HL-60 (cell line): ENCODE results near the gene EFL1.

ENCODE experiments used
- DNase-seq, 2 experiments: peaks; one replicate each; pipeline ENCODE4 v3.0.0-alpha.2; 2010 to 2020; ENCODE audit warnings: low read depth in 1 of 2, low spot score in 1 of 2
- H3K27ac ChIP-seq: fragments of 250-450 bp; sonication (Bioruptor Pico); replicated peaks from 2 replicates; pipeline ENCODE4 v1.5.1; 2020; ENCODE audit warnings: mild to moderate bottlenecking, moderate library complexity
- H3K27me3 ChIP-seq: fragments of 250-450 bp; sonication (Bioruptor Pico); 2 replicates; pipeline ENCODE4 v1.5.1; 2021; ENCODE audit warnings: mild to moderate bottlenecking, moderate library complexity; ENCODE audit not compliant: insufficient read depth, poor library complexity, severe bottlenecking
- H3K4me3 ChIP-seq: replicated peaks from 2 replicates; pipeline ENCODE4 v1.5.1; 2011; ENCODE audit warnings: mild to moderate bottlenecking, control low read depth, low read length; ENCODE audit not compliant: insufficient read depth
- CTCF ChIP-seq: IDR thresholded peaks from one replicate; pipeline ENCODE4 v1.5.1; 2011; ENCODE audit warnings: low read length, control low read depth, inconsistent platforms; ENCODE audit not compliant: insufficient read depth
- GABPA ChIP-seq: IDR thresholded peaks from 2 replicates; pipeline ENCODE4 v1.6.1; 2012; ENCODE audit warnings: low read depth
- POLR2AphosphoS5 ChIP-seq: IDR thresholded peaks from 2 replicates; pipeline ENCODE4 v1.6.1; 2012; ENCODE audit warnings: low read depth
- REST ChIP-seq: IDR thresholded peaks from 2 replicates; pipeline ENCODE4 v1.6.1; 2012; ENCODE audit warnings: low read depth; ENCODE audit not compliant: insufficient replicate concordance
- SPI1 ChIP-seq: IDR thresholded peaks from 2 replicates; pipeline ENCODE4 v1.6.1; 2012; ENCODE audit warnings: low read depth, mild to moderate bottlenecking, borderline replicate concordance

Gene EFL1

GRCh38 chr15:82174471-82175235 is 87.9 kb downstream of the EFL1 start:
- no peak for TF ChIP-seq CTCF
- no peak for TF ChIP-seq POLR2AphosphoS5
- TF ChIP-seq SPI1, result no peak
- TF ChIP-seq GABPA, result no peak
- TF ChIP-seq REST, result no peak
- no peak overlapping the region for H3K27ac ChIP-seq
- DNase-seq, result no peak
- H3K27me3 ChIP-seq, result no peaks in the 10 kb centered on the region
- H3K4me3 ChIP-seq, result no peak overlapping the region

- TF ChIP-seq GABPA, result no peak
- TF ChIP-seq SPI1, result no peak
- no peak for TF ChIP-seq POLR2AphosphoS5
- no peak for TF ChIP-seq CTCF
- TF ChIP-seq REST, result no peak
- DNase-seq, result no peak
- H3K27me3 ChIP-seq, result no peaks in the 10 kb centered on the region
- no peak overlapping the region for H3K27ac ChIP-seq
- H3K4me3 ChIP-seq, result no peak overlapping the region
Measured at GRCh38 chr15:82173108-82173507, 89.4 kb downstream of the EFL1 start.

GRCh38 chr15:82172506-82172905 is 90.0 kb downstream of the EFL1 start:
- no peaks in the 10 kb centered on the region for H3K27me3 ChIP-seq
- no peak overlapping the region for H3K4me3 ChIP-seq
- H3K27ac ChIP-seq, result no peak overlapping the region
- DNase-seq, result no peak
- TF ChIP-seq CTCF (no peak), POLR2AphosphoS5 (no peak), SPI1 (no peak), REST (no peak), GABPA (no peak)
